C4-2B (cell line): ENCODE measurements around the gene CHID1.

Source experiments
- ZFX ChIP-seq: fragments of 450-650 bp; IDR thresholded peaks from 2 replicates; pipeline ENCODE4 v1.6.1; 2017
- TF ChIP-seq, protein P1 (sequence below): fragments of 450-650 bp; conservative IDR thresholded peaks from 2 replicates; pipeline ENCODE4 v1.5.1; 2017; ENCODE audit warnings: mild to moderate bottlenecking

DNA sequence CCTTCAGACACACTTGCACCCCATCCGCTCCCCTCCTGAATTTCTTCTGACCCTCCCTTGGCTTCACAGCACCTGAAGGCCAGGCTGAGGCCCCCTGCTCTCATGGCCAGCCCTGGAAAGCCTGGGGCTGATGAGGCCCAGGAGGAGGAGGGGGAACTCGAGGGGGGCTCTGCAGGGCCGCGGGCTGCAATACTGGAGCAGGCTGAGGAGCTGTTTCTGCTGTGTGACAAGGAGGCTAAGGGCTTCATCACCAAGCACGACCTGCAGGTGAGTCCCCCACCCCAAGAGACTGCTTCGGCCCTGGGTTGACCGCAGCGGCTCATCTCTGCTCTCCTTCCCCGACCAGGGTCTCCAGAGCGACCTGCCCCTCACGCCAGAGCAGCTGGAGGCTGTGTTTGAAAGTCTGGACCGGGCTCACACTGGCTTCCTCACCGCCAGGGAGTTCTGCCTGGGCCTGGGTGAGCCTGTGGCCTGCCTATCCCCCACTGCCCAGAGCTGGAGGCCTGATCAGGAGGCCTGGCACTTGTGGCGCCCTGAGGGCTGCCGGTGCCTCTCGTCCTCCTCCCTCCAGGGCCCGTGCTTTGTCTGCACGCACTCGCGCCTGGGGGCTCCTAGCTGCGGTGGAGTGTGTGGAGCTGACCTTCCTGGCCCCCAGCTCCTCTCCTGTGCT, 82.0 kb downstream of the CHID1 start:
- TF ChIP-seq, protein P1, sequence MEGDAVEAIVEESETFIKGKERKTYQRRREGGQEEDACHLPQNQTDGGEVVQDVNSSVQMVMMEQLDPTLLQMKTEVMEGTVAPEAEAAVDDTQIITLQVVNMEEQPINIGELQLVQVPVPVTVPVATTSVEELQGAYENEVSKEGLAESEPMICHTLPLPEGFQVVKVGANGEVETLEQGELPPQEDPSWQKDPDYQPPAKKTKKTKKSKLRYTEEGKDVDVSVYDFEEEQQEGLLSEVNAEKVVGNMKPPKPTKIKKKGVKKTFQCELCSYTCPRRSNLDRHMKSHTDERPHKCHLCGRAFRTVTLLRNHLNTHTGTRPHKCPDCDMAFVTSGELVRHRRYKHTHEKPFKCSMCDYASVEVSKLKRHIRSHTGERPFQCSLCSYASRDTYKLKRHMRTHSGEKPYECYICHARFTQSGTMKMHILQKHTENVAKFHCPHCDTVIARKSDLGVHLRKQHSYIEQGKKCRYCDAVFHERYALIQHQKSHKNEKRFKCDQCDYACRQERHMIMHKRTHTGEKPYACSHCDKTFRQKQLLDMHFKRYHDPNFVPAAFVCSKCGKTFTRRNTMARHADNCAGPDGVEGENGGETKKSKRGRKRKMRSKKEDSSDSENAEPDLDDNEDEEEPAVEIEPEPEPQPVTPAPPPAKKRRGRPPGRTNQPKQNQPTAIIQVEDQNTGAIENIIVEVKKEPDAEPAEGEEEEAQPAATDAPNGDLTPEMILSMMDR, result no peak
- no peak for TF ChIP-seq ZFX
